Nephron progenitor cell (in vitro differentiated cells): Measurements from ENCODE around the gene MYO5B.

Experiments
- DNase-seq: peaks from one replicate; pipeline ENCODE4 v3.0.0; 2021
- H3K27ac Mint-ChIP-seq: 2 replicates; pipeline ENCODE4 v1.8.0; 2021; ENCODE audit warnings: mild to moderate bottlenecking, moderate library complexity, mixed read lengths
- H3K27me3 Mint-ChIP-seq: 2 replicates; pipeline ENCODE4 v1.8.0; 2021; ENCODE audit warnings: mild to moderate bottlenecking, low read depth, mixed read lengths; ENCODE audit not compliant: poor library complexity
- H3K36me3 Mint-ChIP-seq: 2 replicates; pipeline ENCODE4 v1.8.0; 2021; ENCODE audit warnings: low read depth, mixed read lengths
- H3K4me1 Mint-ChIP-seq: 2 replicates; pipeline ENCODE4 v1.8.0; 2021; ENCODE audit warnings: mixed read lengths
- H3K4me3 Mint-ChIP-seq: 2 replicates; pipeline ENCODE4 v1.8.0; 2021; ENCODE audit warnings: mild to moderate bottlenecking, moderate library complexity, mixed read lengths
- H3K9me3 Mint-ChIP-seq: 2 replicates; pipeline ENCODE4 v1.8.0; 2021; ENCODE audit warnings: mild to moderate bottlenecking, moderate library complexity, mixed read lengths
- TF ChIP-seq, protein P1 (sequence below): fragments of 200-600 bp; sonication (generic); IDR thresholded peaks from 2 replicates; pipeline ENCODE4 v1.5.0; 2021; ENCODE audit warnings: antibody characterized with exemption

MYO5B gene

DNA sequence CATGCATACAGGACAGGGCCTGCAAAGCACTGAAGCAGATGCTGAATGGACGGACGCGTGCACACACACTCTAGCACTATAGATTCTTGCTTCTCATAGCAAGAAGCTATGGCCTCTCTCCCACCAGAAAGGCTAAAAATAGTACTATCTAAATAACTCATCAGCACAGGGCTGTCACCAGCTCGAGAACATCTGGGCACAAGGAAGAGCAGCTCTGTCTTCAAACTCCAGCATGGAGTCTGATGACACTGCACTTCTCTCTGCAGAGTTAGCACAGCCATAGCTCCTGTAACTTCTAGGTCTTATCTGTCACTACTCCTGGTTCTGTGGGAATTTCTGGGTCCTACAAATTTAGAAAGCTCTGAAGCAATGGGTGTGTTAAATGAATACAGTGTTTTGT is 123.5 kb downstream of the MYO5B start:
- H3K27ac Mint-ChIP-seq = no peak overlapping the region
- no peak overlapping the region for H3K4me3 Mint-ChIP-seq
- DNase-seq = no peak
- H3K9me3 Mint-ChIP-seq = no peaks in the 10 kb centered on the region
- TF ChIP-seq, protein P1, sequence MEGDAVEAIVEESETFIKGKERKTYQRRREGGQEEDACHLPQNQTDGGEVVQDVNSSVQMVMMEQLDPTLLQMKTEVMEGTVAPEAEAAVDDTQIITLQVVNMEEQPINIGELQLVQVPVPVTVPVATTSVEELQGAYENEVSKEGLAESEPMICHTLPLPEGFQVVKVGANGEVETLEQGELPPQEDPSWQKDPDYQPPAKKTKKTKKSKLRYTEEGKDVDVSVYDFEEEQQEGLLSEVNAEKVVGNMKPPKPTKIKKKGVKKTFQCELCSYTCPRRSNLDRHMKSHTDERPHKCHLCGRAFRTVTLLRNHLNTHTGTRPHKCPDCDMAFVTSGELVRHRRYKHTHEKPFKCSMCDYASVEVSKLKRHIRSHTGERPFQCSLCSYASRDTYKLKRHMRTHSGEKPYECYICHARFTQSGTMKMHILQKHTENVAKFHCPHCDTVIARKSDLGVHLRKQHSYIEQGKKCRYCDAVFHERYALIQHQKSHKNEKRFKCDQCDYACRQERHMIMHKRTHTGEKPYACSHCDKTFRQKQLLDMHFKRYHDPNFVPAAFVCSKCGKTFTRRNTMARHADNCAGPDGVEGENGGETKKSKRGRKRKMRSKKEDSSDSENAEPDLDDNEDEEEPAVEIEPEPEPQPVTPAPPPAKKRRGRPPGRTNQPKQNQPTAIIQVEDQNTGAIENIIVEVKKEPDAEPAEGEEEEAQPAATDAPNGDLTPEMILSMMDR = no peak
- H3K36me3 Mint-ChIP-seq = no peaks in the 10 kb centered on the region
- H3K4me1 Mint-ChIP-seq = no peaks in the 10 kb centered on the region
- peaks cover 27% of the 10 kb centered on the region for H3K27me3 Mint-ChIP-seq

DNA sequence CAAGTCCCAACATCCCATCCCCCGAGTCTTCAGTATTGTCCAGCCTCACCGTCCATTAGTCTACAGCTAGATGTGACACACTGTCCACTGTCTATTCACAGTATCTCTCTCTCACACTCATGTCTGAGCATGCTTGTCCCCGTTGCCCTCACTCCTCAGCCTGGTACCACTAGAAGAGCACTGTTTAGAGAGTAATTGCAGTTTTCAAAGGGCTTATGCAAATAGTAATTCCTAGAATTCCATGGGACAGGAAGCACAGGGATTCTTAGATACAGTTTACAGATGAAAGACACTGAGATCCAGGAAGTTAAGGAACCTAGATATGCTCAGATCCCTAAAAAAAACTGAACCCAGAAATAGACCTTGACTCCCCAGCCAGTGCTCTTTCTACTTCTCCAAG is 125.5 kb downstream of the MYO5B start:
- no peaks in the 10 kb centered on the region for H3K9me3 Mint-ChIP-seq
- TF ChIP-seq, protein P1 = no peak
- H3K36me3 Mint-ChIP-seq = no peaks in the 10 kb centered on the region
- H3K4me1 Mint-ChIP-seq = no peaks in the 10 kb centered on the region
- no peak for DNase-seq
- no peak overlapping the region for H3K4me3 Mint-ChIP-seq
- no peak overlapping the region for H3K27ac Mint-ChIP-seq
- H3K27me3 Mint-ChIP-seq = peaks cover 31% of the 10 kb centered on the region

DNA sequence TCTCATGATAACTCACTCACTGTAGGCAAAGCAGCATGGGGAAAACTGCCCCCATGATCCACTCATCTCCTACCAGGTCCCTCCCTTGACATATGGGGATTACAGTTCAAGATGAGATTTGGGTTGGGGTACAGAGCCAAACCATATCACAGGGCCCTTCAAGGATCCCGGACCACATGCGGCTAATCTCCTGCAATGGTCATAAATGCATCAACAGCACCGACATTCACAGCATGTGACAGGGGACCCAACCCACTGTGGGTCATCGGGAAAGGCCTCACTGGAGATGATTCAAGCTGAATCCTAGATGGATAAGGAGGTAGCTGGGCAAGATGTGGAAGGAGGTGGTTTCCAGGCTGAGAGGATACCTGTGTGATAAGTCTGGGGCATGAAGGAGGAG is 129.4 kb downstream of the MYO5B start:
- no peak for DNase-seq
- H3K4me3 Mint-ChIP-seq = no peak overlapping the region
- TF ChIP-seq, protein P1 = no peak
- H3K9me3 Mint-ChIP-seq = no peaks in the 10 kb centered on the region
- H3K27ac Mint-ChIP-seq = no peak overlapping the region
- H3K36me3 Mint-ChIP-seq = no peaks in the 10 kb centered on the region
- H3K4me1 Mint-ChIP-seq = no peaks in the 10 kb centered on the region
- peaks cover 18% of the 10 kb centered on the region for H3K27me3 Mint-ChIP-seq

DNA sequence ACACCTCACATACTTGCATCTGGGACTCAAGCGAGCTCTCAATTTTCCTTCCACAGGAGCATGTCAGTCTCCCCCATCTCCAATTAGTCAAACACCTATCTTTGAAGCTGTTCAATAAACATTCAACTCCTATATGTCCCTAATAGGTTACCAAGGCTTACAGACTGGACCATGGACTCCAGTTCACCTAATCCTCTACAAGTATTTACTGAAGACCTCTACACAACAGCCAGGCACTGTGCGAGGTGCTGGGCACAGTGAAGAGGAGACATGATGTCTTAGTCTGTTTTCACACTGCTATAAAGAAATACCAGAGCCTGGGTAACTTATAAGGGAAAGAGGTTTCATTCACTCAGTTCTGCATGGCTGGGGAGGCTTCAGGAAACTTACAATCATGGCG is 129.9 kb downstream of the MYO5B start:
- Mint-ChIP-seq H3K4me1 (no peaks in the 10 kb centered on the region), H3K27me3 (peaks cover 15% of the 10 kb centered on the region), H3K4me3 (no peak overlapping the region), H3K36me3 (no peaks in the 10 kb centered on the region), H3K27ac (no peak overlapping the region), H3K9me3 (no peaks in the 10 kb centered on the region)
- TF ChIP-seq, protein P1 = no peak
- no peak for DNase-seq

DNA sequence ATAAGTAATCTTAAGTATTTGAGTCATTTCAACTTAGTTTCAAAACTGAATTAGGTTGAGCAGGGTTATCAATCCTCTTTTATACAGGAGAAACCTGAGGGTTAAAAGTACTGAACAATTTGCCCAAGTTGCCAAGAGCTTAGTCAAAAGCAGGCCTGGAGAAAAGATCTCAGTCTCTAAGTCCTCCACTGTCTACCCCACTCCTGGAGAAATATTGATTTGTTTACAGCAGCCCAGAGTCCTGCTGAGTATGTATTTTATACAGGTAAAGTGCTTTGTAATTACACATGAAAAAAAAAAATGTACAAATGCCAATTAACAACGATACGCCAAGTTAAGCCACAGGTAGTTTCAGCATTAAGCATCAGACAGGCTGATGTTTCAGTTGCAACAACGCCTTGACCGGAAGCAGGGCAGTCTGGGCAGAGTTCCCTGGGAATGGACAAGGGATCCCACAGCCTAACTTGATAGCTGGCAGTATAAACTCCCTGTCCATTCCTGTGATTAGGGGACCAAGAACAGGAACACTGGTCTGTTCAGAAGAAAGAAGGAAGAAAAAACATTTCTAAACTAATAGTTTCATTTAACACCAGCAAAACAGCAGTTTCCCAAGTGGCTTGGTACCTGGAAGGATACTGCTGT is 132.9 kb downstream of the MYO5B start:
- H3K4me1 Mint-ChIP-seq = no peaks in the 10 kb centered on the region
- no peak overlapping the region for H3K27ac Mint-ChIP-seq
- no peaks in the 10 kb centered on the region for H3K9me3 Mint-ChIP-seq
- DNase-seq = no peak
- peaks cover 15% of the 10 kb centered on the region for H3K27me3 Mint-ChIP-seq
- no peak overlapping the region for H3K4me3 Mint-ChIP-seq
- TF ChIP-seq, protein P1 = no peak
- no peaks in the 10 kb centered on the region for H3K36me3 Mint-ChIP-seq

DNA sequence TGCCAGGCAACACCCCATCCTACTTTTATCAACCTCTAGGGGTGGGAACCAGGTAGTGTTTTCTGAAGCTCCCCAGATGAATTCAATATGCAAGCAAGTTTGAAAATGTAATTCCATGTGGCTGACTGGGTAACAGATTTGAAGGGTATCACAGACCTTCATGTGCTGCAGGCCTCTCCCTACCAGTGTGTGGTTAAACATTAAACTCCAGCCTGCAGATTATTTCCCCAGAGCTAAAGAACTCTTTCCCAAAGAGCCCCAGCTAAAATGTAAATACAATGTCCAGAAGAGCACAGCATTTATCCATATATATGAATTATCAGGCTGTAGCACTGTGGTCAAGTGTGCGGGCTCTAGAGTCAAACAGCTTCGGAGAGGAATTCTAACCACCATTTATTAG is 134.1 kb downstream of the MYO5B start:
- TF ChIP-seq, protein P1 = no peak
- H3K4me1 Mint-ChIP-seq = no peaks in the 10 kb centered on the region
- no peak overlapping the region for H3K4me3 Mint-ChIP-seq
- H3K27ac Mint-ChIP-seq = no peak overlapping the region
- H3K36me3 Mint-ChIP-seq = no peaks in the 10 kb centered on the region
- no peaks in the 10 kb centered on the region for H3K9me3 Mint-ChIP-seq
- DNase-seq = no peak
- peaks cover 14% of the 10 kb centered on the region for H3K27me3 Mint-ChIP-seq
